ENCODE data around the gene AADACL4. TPM values are rescaled to one million over a fixed set of nuclear protein-coding genes. Genes with fewer than 3 reads are reported as not detected.
A peak's percentile ranks its signal among the peaks of the same experiment; 100 is the strongest.

The AADACL4 gene
- total and polyA plus RNA-seq, 9 of the 15 experiments (the other 6 are each of a cell fraction or from before 2014, with no cell fraction given), result not detected

DNA sequence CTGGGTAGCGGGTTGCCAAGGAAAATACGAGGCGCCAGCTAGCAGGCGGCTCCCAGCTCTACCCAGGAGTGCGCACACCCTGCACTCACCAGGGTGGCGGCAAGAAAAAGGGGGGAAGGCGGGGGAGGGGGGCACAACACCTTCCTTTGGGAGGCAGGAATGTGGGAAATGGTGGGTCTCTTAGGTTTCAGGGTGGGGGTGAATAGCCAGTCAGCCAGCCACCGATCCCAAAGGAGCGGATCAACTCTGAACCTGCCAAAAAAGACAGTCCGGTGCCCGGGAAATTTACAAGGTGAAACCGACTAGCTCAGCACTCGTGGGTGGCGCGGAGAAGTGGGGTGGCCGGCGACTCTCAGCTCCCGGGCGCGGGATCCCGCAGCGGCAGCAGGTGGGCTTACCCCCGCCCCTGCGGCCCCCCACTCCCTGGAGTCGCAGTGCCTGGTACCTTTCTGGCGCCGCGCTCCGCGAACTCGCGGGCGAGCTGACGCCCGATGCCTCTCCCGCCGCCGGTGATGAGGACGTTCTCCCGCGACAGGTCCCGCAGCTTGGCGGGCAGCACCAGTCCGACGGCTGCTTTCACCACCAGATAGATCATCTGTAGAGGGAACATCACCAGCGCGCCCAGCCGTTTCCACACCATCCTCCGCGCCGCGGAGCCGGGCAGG, 27.0 kb upstream of the AADACL4 start (continued):
- TF ChIP-seq FOXM1 (IDR thresholded peaks at IDR 0.05; ENCODE audit: low read depth) (no peak), FOXM1 (CRISPR knock-in tag; IDR thresholded peaks at IDR 0.05; ENCODE audit: low read depth) (no peak), ARID4B (CRISPR knock-in tag; IDR thresholded peaks at IDR 0.05) (peak; percentile 64; the same call in 1 of the 2 replicates), SAFB (IDR thresholded peaks at IDR 0.05; ENCODE audit: borderline replicate concordance, low read depth, low read length) (peak; percentile 64; the same call in 1 of the 2 replicates), FOXK1 (CRISPR knock-in tag; IDR thresholded peaks at IDR 0.05; ENCODE audit: borderline replicate concordance) (no peak), CCAR2 (IDR thresholded peaks at IDR 0.05; ENCODE audit: low read depth, low read length) (no peak), HMGN3 (IDR thresholded peaks at IDR 0.05; ENCODE audit: borderline replicate concordance, extremely low read depth, insufficient read length, low read depth, low read length) (peak; percentile 18), POLR2G (IDR thresholded peaks at IDR 0.05; ENCODE audit: low read depth, low read length) (peak; percentile 75), ARID2 (IDR thresholded peaks at IDR 0.05) (no peak), TARDBP (IDR thresholded peaks at IDR 0.05) (no peak)
- TF ChIP-seq, protein P1, sequence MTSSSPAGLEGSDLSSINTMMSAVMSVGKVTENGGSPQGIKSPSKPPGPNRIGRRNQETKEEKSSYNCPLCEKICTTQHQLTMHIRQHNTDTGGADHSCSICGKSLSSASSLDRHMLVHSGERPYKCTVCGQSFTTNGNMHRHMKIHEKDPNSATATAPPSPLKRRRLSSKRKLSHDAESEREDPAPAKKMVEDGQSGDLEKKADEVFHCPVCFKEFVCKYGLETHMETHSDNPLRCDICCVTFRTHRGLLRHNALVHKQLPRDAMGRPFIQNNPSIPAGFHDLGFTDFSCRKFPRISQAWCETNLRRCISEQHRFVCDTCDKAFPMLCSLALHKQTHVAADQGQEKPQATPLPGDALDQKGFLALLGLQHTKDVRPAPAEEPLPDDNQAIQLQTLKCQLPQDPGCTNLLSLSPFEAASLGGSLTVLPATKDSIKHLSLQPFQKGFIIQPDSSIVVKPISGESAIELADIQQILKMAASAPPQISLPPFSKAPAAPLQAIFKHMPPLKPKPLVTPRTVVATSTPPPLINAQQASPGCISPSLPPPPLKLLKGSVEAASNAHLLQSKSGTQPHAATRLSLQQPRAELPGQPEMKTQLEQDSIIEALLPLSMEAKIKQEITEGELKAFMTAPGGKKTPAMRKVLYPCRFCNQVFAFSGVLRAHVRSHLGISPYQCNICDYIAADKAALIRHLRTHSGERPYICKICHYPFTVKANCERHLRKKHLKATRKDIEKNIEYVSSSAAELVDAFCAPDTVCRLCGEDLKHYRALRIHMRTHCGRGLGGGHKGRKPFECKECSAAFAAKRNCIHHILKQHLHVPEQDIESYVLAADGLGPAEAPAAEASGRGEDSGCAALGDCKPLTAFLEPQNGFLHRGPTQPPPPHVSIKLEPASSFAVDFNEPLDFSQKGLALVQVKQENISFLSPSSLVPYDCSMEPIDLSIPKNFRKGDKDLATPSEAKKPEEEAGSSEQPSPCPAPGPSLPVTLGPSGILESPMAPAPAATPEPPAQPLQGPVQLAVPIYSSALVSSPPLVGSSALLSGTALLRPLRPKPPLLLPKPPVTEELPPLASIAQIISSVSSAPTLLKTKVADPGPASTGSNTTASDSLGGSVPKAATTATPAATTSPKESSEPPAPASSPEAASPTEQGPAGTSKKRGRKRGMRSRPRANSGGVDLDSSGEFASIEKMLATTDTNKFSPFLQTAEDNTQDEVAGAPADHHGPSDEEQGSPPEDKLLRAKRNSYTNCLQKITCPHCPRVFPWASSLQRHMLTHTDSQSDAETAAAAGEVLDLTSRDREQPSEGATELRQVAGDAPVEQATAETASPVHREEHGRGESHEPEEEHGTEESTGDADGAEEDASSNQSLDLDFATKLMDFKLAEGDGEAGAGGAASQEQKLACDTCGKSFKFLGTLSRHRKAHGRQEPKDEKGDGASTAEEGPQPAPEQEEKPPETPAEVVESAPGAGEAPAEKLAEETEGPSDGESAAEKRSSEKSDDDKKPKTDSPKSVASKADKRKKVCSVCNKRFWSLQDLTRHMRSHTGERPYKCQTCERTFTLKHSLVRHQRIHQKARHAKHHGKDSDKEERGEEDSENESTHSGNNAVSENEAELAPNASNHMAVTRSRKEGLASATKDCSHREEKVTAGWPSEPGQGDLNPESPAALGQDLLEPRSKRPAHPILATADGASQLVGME (CRISPR knock-in tag; IDR thresholded peaks at IDR 0.05), result peak; percentile 38; the same call in 1 of the 2 replicates
- TF ChIP-seq, protein P2, sequence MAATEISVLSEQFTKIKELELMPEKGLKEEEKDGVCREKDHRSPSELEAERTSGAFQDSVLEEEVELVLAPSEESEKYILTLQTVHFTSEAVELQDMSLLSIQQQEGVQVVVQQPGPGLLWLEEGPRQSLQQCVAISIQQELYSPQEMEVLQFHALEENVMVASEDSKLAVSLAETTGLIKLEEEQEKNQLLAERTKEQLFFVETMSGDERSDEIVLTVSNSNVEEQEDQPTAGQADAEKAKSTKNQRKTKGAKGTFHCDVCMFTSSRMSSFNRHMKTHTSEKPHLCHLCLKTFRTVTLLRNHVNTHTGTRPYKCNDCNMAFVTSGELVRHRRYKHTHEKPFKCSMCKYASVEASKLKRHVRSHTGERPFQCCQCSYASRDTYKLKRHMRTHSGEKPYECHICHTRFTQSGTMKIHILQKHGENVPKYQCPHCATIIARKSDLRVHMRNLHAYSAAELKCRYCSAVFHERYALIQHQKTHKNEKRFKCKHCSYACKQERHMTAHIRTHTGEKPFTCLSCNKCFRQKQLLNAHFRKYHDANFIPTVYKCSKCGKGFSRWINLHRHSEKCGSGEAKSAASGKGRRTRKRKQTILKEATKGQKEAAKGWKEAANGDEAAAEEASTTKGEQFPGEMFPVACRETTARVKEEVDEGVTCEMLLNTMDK (IDR thresholded peaks at IDR 0.05; ENCODE audit: borderline replicate concordance, insufficient read depth, low read depth, low read length, poor library complexity, severe bottlenecking), result no peak
- TF ChIP-seq, protein P3, sequence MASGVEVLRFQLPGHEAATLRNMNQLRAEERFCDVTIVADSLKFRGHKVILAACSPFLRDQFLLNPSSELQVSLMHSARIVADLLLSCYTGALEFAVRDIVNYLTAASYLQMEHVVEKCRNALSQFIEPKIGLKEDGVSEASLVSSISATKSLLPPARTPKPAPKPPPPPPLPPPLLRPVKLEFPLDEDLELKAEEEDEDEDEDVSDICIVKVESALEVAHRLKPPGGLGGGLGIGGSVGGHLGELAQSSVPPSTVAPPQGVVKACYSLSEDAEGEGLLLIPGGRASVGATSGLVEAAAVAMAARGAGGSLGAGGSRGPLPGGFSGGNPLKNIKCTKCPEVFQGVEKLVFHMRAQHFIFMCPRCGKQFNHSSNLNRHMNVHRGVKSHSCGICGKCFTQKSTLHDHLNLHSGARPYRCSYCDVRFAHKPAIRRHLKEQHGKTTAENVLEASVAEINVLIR (CRISPR knock-in tag; IDR thresholded peaks at IDR 0.05), result no peak

All from K562 (cell line).